H9 (cell line): ENCODE data around the gene PCID2. TPM values are rescaled to one million over a fixed set of nuclear protein-coding genes. Genes with fewer than 3 reads are reported as not detected.

ENCODE experiments used
- DNase-seq: peaks from one replicate; pipeline ENCODE4 v3.0.0-alpha.2; 2017
- H2AFZ ChIP-seq: one replicate; pipeline ENCODE4 v1.6.1; 2013; ENCODE audit warnings: mild to moderate bottlenecking, low read length, control low read depth, moderate library complexity
- H2AK5ac ChIP-seq: 2 replicates; pipeline ENCODE4 v1.6.1; 2013; ENCODE audit warnings: low read length, control low read depth, mixed read lengths; ENCODE audit not compliant: insufficient read length
- H2BK120ac ChIP-seq: one replicate; pipeline ENCODE4 v1.6.1; 2013; ENCODE audit warnings: low read depth, mild to moderate bottlenecking, low read length, control low read depth, inconsistent platforms; ENCODE audit not compliant: poor library complexity, severe bottlenecking
- H2BK12ac ChIP-seq: 2 replicates; pipeline ENCODE4 v1.6.1; 2013; ENCODE audit warnings: low read length, control low read depth, mixed read lengths, low read depth; ENCODE audit not compliant: insufficient read length
- H2BK15ac ChIP-seq: 2 replicates; pipeline ENCODE4 v1.6.1; 2013; ENCODE audit warnings: low read depth, low read length, control low read depth
- H2BK20ac ChIP-seq: one replicate; pipeline ENCODE4 v1.6.1; 2013; ENCODE audit warnings: low read depth, mild to moderate bottlenecking, low read length, control low read depth, inconsistent platforms; ENCODE audit not compliant: poor library complexity, severe bottlenecking
- H2BK5ac ChIP-seq: 2 replicates; pipeline ENCODE4 v1.6.1; 2013; ENCODE audit warnings: low read length, control low read depth, mixed read lengths; ENCODE audit not compliant: insufficient read length
- H3K14ac ChIP-seq: 2 replicates; pipeline ENCODE4 v1.6.1; 2013; ENCODE audit warnings: low read length, control low read depth; ENCODE audit not compliant: insufficient read depth
- H3K18ac ChIP-seq: 2 replicates; pipeline ENCODE4 v1.6.1; 2013; ENCODE audit warnings: low read depth, mild to moderate bottlenecking, mixed read lengths, low read length, control low read depth; ENCODE audit not compliant: insufficient read length
- H3K23ac ChIP-seq: 2 replicates; pipeline ENCODE4 v1.6.1; 2013; ENCODE audit warnings: low read length, control low read depth, mixed read lengths, low read depth; ENCODE audit not compliant: insufficient read length
- H3K23me2 ChIP-seq: 2 replicates; pipeline ENCODE4 v1.6.1; 2013; ENCODE audit warnings: low read depth, mild to moderate bottlenecking, mixed read lengths, low read length, control low read depth; ENCODE audit not compliant: insufficient read length, poor library complexity, severe bottlenecking
- H3K27ac ChIP-seq: 2 replicates; pipeline ENCODE4 v1.5.1; 2013; ENCODE audit warnings: low read length, control low read depth, mixed read lengths, low read depth; ENCODE audit not compliant: insufficient read length
- H3K27me3 ChIP-seq: 2 replicates; pipeline ENCODE4 v1.6.1; 2013; ENCODE audit warnings: low read length, control low read depth, inconsistent platforms; ENCODE audit not compliant: insufficient read depth
- H3K4ac ChIP-seq: 2 replicates; pipeline ENCODE4 v1.6.1; 2013; ENCODE audit warnings: low read depth, mild to moderate bottlenecking, control low read depth, inconsistent platforms, low read length, moderate library complexity
- H3K4me1 ChIP-seq: 2 replicates; pipeline ENCODE4 v1.6.1; 2013; ENCODE audit warnings: low read length, control low read depth, inconsistent platforms; ENCODE audit not compliant: insufficient read depth
- H3K4me2 ChIP-seq: 2 replicates; pipeline ENCODE4 v1.6.1; 2013; ENCODE audit warnings: low read length, control low read depth, mixed read lengths; ENCODE audit not compliant: insufficient read length, insufficient read depth
- H3K56ac ChIP-seq: 2 replicates; pipeline ENCODE4 v1.6.1; 2013; ENCODE audit warnings: low read depth, mild to moderate bottlenecking, mixed read lengths, low read length, control low read depth; ENCODE audit not compliant: insufficient read length
- H3K79me1 ChIP-seq: 2 replicates; pipeline ENCODE4 v1.6.1; 2013; ENCODE audit warnings: low read depth, mild to moderate bottlenecking, moderate library complexity, low read length, control low read depth, inconsistent platforms; ENCODE audit not compliant: insufficient read depth, poor library complexity, severe bottlenecking
- H3K79me2 ChIP-seq: 2 replicates; pipeline ENCODE4 v1.6.1; 2013; ENCODE audit warnings: low read length, control low read depth, inconsistent platforms; ENCODE audit not compliant: insufficient read depth
- H3K9ac ChIP-seq: 2 replicates; pipeline ENCODE4 v1.6.1; 2013; ENCODE audit warnings: low read length, control low read depth, mixed read lengths; ENCODE audit not compliant: insufficient read length; ENCODE audit errors: extremely low read depth
- H3K9me3 ChIP-seq: one replicate; pipeline ENCODE4 v1.6.1; 2013; ENCODE audit warnings: low read depth, low read length, inconsistent platforms; ENCODE audit not compliant: control insufficient read depth
- H3T11ph ChIP-seq: one replicate; pipeline ENCODE4 v1.6.1; 2013; ENCODE audit warnings: mild to moderate bottlenecking, low read length, control low read depth, inconsistent platforms
- H4K20me1 ChIP-seq: one replicate; pipeline ENCODE4 v1.6.1; 2013; ENCODE audit not compliant: control insufficient read depth, insufficient read length, insufficient read depth
- H4K5ac ChIP-seq: 2 replicates; pipeline ENCODE4 v1.6.1; 2013; ENCODE audit warnings: low read depth, mild to moderate bottlenecking, mixed read lengths, low read length, control low read depth; ENCODE audit not compliant: insufficient read length
- H4K8ac ChIP-seq: replicated peaks from 2 replicates; pipeline ENCODE4 v1.6.1; 2013; ENCODE audit warnings: low read length, control low read depth, mixed read lengths, low read depth; ENCODE audit not compliant: insufficient read length
- H4K91ac ChIP-seq: 2 replicates; pipeline ENCODE4 v1.6.1; 2013; ENCODE audit warnings: low read depth, mild to moderate bottlenecking, moderate library complexity, mixed read lengths, low read length, control low read depth; ENCODE audit not compliant: insufficient read length
- H3K27ac Mint-ChIP-seq, 3 experiments: 2 replicates in 2 of 3; 3 replicates in 1 of 3; pipeline ENCODE4 v1.8.0; 2020 to 2021; ENCODE audit warnings: mixed read lengths in 3 of 3, mild to moderate bottlenecking in 1 of 3, moderate library complexity in 1 of 3
- H3K27me3 Mint-ChIP-seq: 2 replicates; pipeline ENCODE4 v1.8.0; 2021; ENCODE audit warnings: low read depth, mild to moderate bottlenecking, moderate library complexity, mixed read lengths
- H3K36me3 Mint-ChIP-seq, 3 experiments: 2 replicates in 2 of 3; 3 replicates in 1 of 3; pipeline ENCODE4 v1.8.0; 2020 to 2021; ENCODE audit warnings: low read depth in 3 of 3, mixed read lengths in 3 of 3; ENCODE audit not compliant: insufficient read depth in 1 of 3
- H3K4me1 Mint-ChIP-seq, 2 experiments: 2 replicates each; pipeline ENCODE4 v1.8.0; 2020; ENCODE audit warnings: mixed read lengths in 2 of 2
- H3K4me3 Mint-ChIP-seq, 2 experiments: 2 replicates in 1 of 2; 3 replicates in 1 of 2; pipeline ENCODE4 v1.8.0; 2020 to 2021; ENCODE audit warnings: mild to moderate bottlenecking in 2 of 2, mixed read lengths in 2 of 2, moderate library complexity in 1 of 2
- H3K9me3 Mint-ChIP-seq, 2 experiments: 2 replicates in 1 of 2; 3 replicates in 1 of 2; pipeline ENCODE4 v1.8.0; 2020; ENCODE audit warnings: mild to moderate bottlenecking in 2 of 2, mixed read lengths in 2 of 2, moderate library complexity in 1 of 2
- WGBS: extraction: QIAGEN DNeasy Blood & Tissue Kit; methylation state at CpG from one replicate; pipeline ENCODE4 v1.1.7; 2013; ENCODE audit warnings: missing lambda C conversion rate, low lambda C conversion rate, mixed read lengths; ENCODE audit not compliant: insufficient read length; ENCODE audit errors: extremely low coverage; 5-methylcytosine and 5-hydroxymethylcytosine counted together
- total RNA-seq: library from RNA; stranded (reverse); gene quantifications from 2 replicates; pipeline ENCODE4 v1.2.1, GENCODE V29; 2021
- TF ChIP-seq, protein P1 (sequence below): fragments of 200-600 bp; sonication (generic); conservative IDR thresholded peaks from 3 replicates; pipeline ENCODE4 v1.8.0; 2021; ENCODE audit warnings: antibody characterized with exemption, mild to moderate bottlenecking

Gene PCID2
- total RNA-seq, 1 experiment from 2014 or later: 66.0 TPM

- Histone ChIP-seq H3K4ac (no peak overlapping the region), H3K9ac (no peak overlapping the region), H4K8ac (no peak overlapping the region), H2AK5ac (no peak overlapping the region), H2BK120ac (no peak overlapping the region), H4K5ac (no peak overlapping the region), H3T11ph (no peak overlapping the region), H2BK15ac (no peak overlapping the region), H2BK12ac (no peak overlapping the region), H4K91ac (no peak overlapping the region), H2BK5ac (no peak overlapping the region), H3K14ac (no peak overlapping the region), H3K4me1 (no peaks in the 10 kb centered on the region), H3K79me1 (peaks cover 3% of the 10 kb centered on the region), H3K9me3 (no peaks in the 10 kb centered on the region), H2BK20ac (no peak overlapping the region), H2AFZ (no peak overlapping the region), H3K27ac (no peak overlapping the region), H3K23me2 (no peaks in the 10 kb centered on the region), H3K56ac (no peak overlapping the region), H4K20me1 (no peaks in the 10 kb centered on the region), H3K79me2 (no peaks in the 10 kb centered on the region), H3K18ac (no peak overlapping the region), H3K4me2 (no peak overlapping the region), H3K27me3 (no peaks in the 10 kb centered on the region), H3K23ac (no peak overlapping the region)
- H3K9me3 Mint-ChIP-seq: no peaks in the 10 kb centered on the region
- WGBS: no CpG with 5 or more reads among the region's 4 CpGs
- H3K4me1 Mint-ChIP-seq: peaks cover 18 to 28% of the 10 kb centered on the region in 2 experiments
- H3K27me3 Mint-ChIP-seq: no peaks in the 10 kb centered on the region; the same call in 1 of the 2 replicates
- H3K27ac Mint-ChIP-seq: no peak overlapping the region
- H3K36me3 Mint-ChIP-seq: peaks cover 27 to 79% (median 77%) of the 10 kb centered on the region in 3 experiments
- TF ChIP-seq, protein P1, sequence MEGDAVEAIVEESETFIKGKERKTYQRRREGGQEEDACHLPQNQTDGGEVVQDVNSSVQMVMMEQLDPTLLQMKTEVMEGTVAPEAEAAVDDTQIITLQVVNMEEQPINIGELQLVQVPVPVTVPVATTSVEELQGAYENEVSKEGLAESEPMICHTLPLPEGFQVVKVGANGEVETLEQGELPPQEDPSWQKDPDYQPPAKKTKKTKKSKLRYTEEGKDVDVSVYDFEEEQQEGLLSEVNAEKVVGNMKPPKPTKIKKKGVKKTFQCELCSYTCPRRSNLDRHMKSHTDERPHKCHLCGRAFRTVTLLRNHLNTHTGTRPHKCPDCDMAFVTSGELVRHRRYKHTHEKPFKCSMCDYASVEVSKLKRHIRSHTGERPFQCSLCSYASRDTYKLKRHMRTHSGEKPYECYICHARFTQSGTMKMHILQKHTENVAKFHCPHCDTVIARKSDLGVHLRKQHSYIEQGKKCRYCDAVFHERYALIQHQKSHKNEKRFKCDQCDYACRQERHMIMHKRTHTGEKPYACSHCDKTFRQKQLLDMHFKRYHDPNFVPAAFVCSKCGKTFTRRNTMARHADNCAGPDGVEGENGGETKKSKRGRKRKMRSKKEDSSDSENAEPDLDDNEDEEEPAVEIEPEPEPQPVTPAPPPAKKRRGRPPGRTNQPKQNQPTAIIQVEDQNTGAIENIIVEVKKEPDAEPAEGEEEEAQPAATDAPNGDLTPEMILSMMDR: no peak
- H3K4me3 Mint-ChIP-seq: no peak overlapping the region
- no peak for DNase-seq
These were observed 26.4 kb downstream of the PCID2 start for GRCh38 chr13:113182046-113182445.
